ENCODE results near the gene NUDCD2.

Gene NUDCD2

GRCh38 chr5:163409384-163409783 lies 50.5 kb downstream of the NUDCD2 start:
- H3K4me3 Mint-ChIP-seq, result no peak overlapping the region
- H3K36me3 Mint-ChIP-seq (ENCODE audit: low read depth), result no peaks in the 10 kb centered on the region
- TF ChIP-seq, protein P1, sequence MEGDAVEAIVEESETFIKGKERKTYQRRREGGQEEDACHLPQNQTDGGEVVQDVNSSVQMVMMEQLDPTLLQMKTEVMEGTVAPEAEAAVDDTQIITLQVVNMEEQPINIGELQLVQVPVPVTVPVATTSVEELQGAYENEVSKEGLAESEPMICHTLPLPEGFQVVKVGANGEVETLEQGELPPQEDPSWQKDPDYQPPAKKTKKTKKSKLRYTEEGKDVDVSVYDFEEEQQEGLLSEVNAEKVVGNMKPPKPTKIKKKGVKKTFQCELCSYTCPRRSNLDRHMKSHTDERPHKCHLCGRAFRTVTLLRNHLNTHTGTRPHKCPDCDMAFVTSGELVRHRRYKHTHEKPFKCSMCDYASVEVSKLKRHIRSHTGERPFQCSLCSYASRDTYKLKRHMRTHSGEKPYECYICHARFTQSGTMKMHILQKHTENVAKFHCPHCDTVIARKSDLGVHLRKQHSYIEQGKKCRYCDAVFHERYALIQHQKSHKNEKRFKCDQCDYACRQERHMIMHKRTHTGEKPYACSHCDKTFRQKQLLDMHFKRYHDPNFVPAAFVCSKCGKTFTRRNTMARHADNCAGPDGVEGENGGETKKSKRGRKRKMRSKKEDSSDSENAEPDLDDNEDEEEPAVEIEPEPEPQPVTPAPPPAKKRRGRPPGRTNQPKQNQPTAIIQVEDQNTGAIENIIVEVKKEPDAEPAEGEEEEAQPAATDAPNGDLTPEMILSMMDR (IDR thresholded peaks at IDR 0.05), result no peak

DNA sequence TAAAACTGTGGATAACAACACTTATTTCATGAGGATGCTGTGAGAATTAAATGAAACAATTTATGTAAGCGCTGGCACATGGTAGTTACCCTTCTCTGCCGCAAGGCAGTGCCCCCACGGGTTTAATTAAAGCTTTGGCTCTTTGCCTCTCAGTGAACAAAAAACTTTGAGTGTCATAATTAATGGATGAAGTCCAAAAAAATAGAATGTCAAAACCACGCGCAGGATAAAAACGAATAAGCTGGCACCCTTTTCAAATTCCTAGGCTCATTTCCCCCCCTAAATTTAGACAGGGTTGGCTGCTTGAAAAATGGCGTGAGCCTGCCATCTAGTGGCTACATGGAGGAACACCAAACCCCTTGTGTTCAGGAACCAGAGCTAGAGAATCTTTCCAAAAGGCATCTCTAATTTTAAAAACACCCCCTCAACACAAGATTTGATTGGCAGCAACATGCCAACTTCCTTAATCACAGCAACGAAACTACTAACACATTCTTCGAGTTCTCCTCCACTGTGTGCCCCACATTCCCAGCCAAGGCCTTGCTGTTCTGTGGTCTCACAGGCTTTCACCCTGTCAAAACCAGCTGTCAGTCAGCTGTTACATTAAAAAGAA lies 51.5 kb downstream of the NUDCD2 start:
- Mint-ChIP-seq H3K4me3 (no peak overlapping the region), H3K27me3 (ENCODE audit: low read depth, poor library complexity) (peaks cover under 1% of the 10 kb centered on the region)
- TF ChIP-seq, protein P1 (IDR thresholded peaks at IDR 0.05), result peak; percentile 90

More at GRCh38 chr5:163409384-163409783, 50.5 kb downstream of the NUDCD2 start:
- Mint-ChIP-seq H3K27me3 (ENCODE audit: low read depth, poor library complexity) (peaks cover 8% of the 10 kb centered on the region), H3K9me3 (no peaks in the 10 kb centered on the region), H3K4me1 (peaks cover 12% of the 10 kb centered on the region), H3K27ac (no peak overlapping the region)
- DNase-seq, result no peak

DNA sequence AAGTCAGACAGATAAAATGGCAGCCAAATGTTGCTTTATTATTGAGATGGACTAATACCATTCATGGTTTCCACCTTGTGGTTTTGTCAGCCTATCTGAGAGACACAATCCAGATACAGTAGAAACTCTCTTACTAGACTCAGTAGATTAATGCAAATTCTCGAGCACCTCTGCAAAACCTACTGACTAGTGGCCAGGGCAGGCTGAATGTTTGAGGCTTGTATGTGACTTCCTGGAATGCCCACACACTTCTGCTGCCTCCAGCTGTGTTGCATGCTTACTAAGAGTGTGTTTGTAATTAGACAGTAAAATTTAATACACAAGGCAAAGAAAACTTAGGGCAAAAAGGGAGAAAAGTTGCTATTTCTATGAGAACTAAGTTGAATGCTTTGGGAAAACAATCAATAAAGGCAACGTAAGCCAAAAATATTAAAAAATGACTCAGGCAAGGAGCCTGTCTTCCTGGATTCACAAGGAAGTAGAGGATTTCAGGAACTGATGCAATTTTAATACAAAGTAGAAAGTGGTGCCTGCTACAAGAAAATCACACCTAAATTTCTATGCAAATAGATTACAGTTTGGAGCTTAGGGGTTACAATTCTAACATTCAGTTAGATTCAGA lies 52.8 kb downstream of the NUDCD2 start:
- Mint-ChIP-seq H3K4me3 (no peak overlapping the region), H3K27me3 (ENCODE audit: low read depth, poor library complexity) (peaks cover under 1% of the 10 kb centered on the region), H3K4me1 (peaks cover 12% of the 10 kb centered on the region), H3K36me3 (ENCODE audit: low read depth) (no peaks in the 10 kb centered on the region), H3K9me3 (no peaks in the 10 kb centered on the region), H3K27ac (no peak overlapping the region)
- no peak for DNase-seq
- TF ChIP-seq, protein P1 (IDR thresholded peaks at IDR 0.05), result no peak

More for the DNA sequence above, 51.5 kb downstream of the NUDCD2 start:
- H3K4me1 Mint-ChIP-seq, result peaks cover 12% of the 10 kb centered on the region
- H3K9me3 Mint-ChIP-seq, result no peaks in the 10 kb centered on the region
- H3K36me3 Mint-ChIP-seq (ENCODE audit: low read depth), result no peaks in the 10 kb centered on the region
- peak overlapping the region; percentile 46 for H3K27ac Mint-ChIP-seq
- DNase-seq, result peak; percentile 73

- H3K36me3 Mint-ChIP-seq (ENCODE audit: low read depth), result no peaks in the 10 kb centered on the region
- no peaks in the 10 kb centered on the region for H3K9me3 Mint-ChIP-seq
- H3K4me1 Mint-ChIP-seq, result peaks cover 7% of the 10 kb centered on the region
- H3K27ac Mint-ChIP-seq, result no peak overlapping the region
- H3K4me3 Mint-ChIP-seq, result no peak overlapping the region
- TF ChIP-seq, protein P1 (IDR thresholded peaks at IDR 0.05), result no peak
- H3K27me3 Mint-ChIP-seq (ENCODE audit: low read depth, poor library complexity), result peaks cover 4% of the 10 kb centered on the region
- DNase-seq, result no peak
Observed at GRCh38 chr5:163404364-163405173, 55.3 kb downstream of the NUDCD2 start.

DNA sequence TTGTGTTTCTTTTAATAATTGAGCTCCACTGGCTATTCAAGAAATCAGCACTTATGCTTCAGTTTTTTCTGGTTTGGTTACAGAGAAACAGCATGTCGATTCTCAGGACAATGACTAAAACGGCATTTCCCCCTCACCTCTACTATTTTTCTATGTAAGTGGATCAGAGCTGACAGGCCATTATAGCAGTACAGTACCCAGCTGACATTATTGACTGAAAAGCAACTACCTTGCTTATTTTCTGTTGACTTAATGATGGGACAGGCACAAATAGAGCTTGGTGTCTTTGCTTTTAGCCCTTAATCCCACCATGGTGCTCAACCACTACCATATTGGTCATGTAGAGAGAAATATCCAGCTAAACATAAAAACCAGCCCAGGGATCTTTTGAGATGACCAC lies 57.9 kb downstream of the NUDCD2 start:
- H3K27ac Mint-ChIP-seq, result no peak overlapping the region
- peaks cover 4% of the 10 kb centered on the region for H3K27me3 Mint-ChIP-seq (ENCODE audit: low read depth, poor library complexity)
- H3K4me3 Mint-ChIP-seq, result no peak overlapping the region
- no peaks in the 10 kb centered on the region for H3K9me3 Mint-ChIP-seq
- DNase-seq, result no peak
- TF ChIP-seq, protein P1 (IDR thresholded peaks at IDR 0.05), result no peak
- H3K36me3 Mint-ChIP-seq (ENCODE audit: low read depth), result no peaks in the 10 kb centered on the region
- no peaks in the 10 kb centered on the region for H3K4me1 Mint-ChIP-seq
